H1 (cell line): ENCODE data around the gene OMA1. TPM values are rescaled to one million over a fixed set of nuclear protein-coding genes. Genes with fewer than 3 reads are reported as not detected.

ENCODE experiments used
- CTCF ChIA-PET: fragments of 300-600 bp; sonication (Branson Sonifier 250); formaldehyde crosslinking; loops from one replicate; lab custom pipeline; 2021; ENCODE audit not compliant: partially characterized antibody; lab: Charles Lee
- POLR2A ChIA-PET: fragments of 300-600 bp; sonication (Branson Sonifier 250); formaldehyde crosslinking; loops from one replicate; lab custom pipeline; 2021; ENCODE audit warnings: inconsistent platforms; ENCODE audit not compliant: partially characterized antibody; lab: Charles Lee
- DNase-seq, 2 experiments: peaks; one replicate each; pipeline versions ENCODE4 v3.0.0 to v3.0.0-alpha.2; 2010 to 2022; ENCODE audit warnings: low spot score in 2 of 2, low read depth in 1 of 2, mixed read lengths in 1 of 2
- FAIRE-seq: peaks from 2 replicates; lab custom pipeline; 2011; peaks lifted over from hg19 to GRCh38; lab: Jason Lieb, UNC
- H2AFZ ChIP-seq: 2 replicates; pipeline ENCODE4 v1.8.1; 2012; ENCODE audit warnings: low read length, inconsistent platforms
- H2AK5ac ChIP-seq: 2 replicates; pipeline ENCODE4 v1.6.1; 2013; ENCODE audit warnings: low read depth, low read length
- H2BK120ac ChIP-seq: replicated peaks from 2 replicates; pipeline ENCODE3; 2013; ENCODE audit warnings: low read depth, low read length, inconsistent platforms
- H2BK12ac ChIP-seq: 2 replicates; pipeline ENCODE4 v1.6.1; 2013; ENCODE audit warnings: low read depth, low read length
- H2BK15ac ChIP-seq: 2 replicates; pipeline ENCODE4 v1.6.1; 2013; ENCODE audit warnings: low read length
- H2BK20ac ChIP-seq: 2 replicates; pipeline ENCODE4 v1.6.1; 2013; ENCODE audit warnings: low read length
- H2BK5ac ChIP-seq: 2 replicates; pipeline ENCODE4 v1.6.1; 2013; ENCODE audit warnings: low read depth, low read length
- H3K14ac ChIP-seq: 2 replicates; pipeline ENCODE4 v1.6.1; 2013; ENCODE audit warnings: inconsistent platforms; ENCODE audit not compliant: insufficient read length
- H3K18ac ChIP-seq: 2 replicates; pipeline ENCODE4 v1.6.1; 2013; ENCODE audit warnings: low read length; ENCODE audit errors: extremely low read depth
- H3K23ac ChIP-seq: 2 replicates; pipeline ENCODE4 v1.6.1; 2013; ENCODE audit warnings: inconsistent platforms; ENCODE audit not compliant: insufficient read length
- H3K23me2 ChIP-seq: 2 replicates; pipeline ENCODE4 v1.6.1; 2013; ENCODE audit warnings: low read depth, low read length
- H3K27ac ChIP-seq: 2 replicates; pipeline ENCODE4 v1.6.1; 2011; ENCODE audit warnings: low read depth, low read length, inconsistent platforms
- H3K27me3 ChIP-seq, 4 experiments: replicated peaks in 1 of 4; 1 replicate in 1 of 4; 2 replicates in 3 of 4; pipeline versions ENCODE4 v1.6.1 to v1.8.1; 2011 to 2013; ENCODE audit warnings: low read length in 3 of 4, mild to moderate bottlenecking in 3 of 4, inconsistent platforms in 2 of 4, mixed read lengths in 2 of 4, moderate library complexity in 1 of 4; ENCODE audit not compliant: control insufficient read depth in 3 of 4, insufficient read depth in 3 of 4; ENCODE audit errors: extremely low read depth in 1 of 4
- H3K36me3 ChIP-seq, 4 experiments: 2 replicates each; pipeline versions ENCODE4 v1.6.1 to v1.8.1; 2011 to 2013; ENCODE audit warnings: mild to moderate bottlenecking in 4 of 4, low read length in 3 of 4, moderate library complexity in 2 of 4, control low read depth in 1 of 4, inconsistent platforms in 1 of 4; ENCODE audit not compliant: insufficient read depth in 4 of 4, control insufficient read depth in 2 of 4
- H3K4ac ChIP-seq: replicated peaks from 2 replicates; pipeline ENCODE3; 2013; ENCODE audit warnings: low read length, low read depth, mixed read lengths, inconsistent platforms; ENCODE audit not compliant: insufficient read length
- H3K4me1 ChIP-seq, 4 experiments: replicated peaks in 1 of 4; 1 replicate in 1 of 4; 2 replicates in 3 of 4; pipeline versions ENCODE4 v1.6.1 to v1.8.1; 2011 to 2013; ENCODE audit warnings: low read length in 3 of 4, inconsistent platforms in 2 of 4, mixed read lengths in 1 of 4; ENCODE audit not compliant: insufficient read depth in 4 of 4, control insufficient read depth in 3 of 4
- H3K4me2 ChIP-seq, 2 experiments: 2 replicates each; pipeline versions ENCODE4 v1.6.1 to v1.8.1; 2011 to 2013; ENCODE audit warnings: low read depth in 2 of 2, low read length in 2 of 2, control low read depth in 1 of 2, inconsistent platforms in 1 of 2, mild to moderate bottlenecking in 1 of 2; ENCODE audit not compliant: insufficient read depth in 1 of 2
- H3K4me3 ChIP-seq, 4 experiments: fragments of 200-600, 300-600 bp in 1 of 4; sonication (generic), shearing (Covaris generic), sonication (Bioruptor Twin) in 1 of 4; 2 replicates each; pipeline versions ENCODE4 v1.5.1 to v1.8.1; 2011 to 2016; ENCODE audit warnings: low read length in 4 of 4, low read depth in 3 of 4, control low read depth in 2 of 4, inconsistent platforms in 2 of 4, mild to moderate bottlenecking in 2 of 4, mixed read lengths in 1 of 4, moderate library complexity in 1 of 4; ENCODE audit not compliant: insufficient read depth in 2 of 4; ENCODE audit errors: extremely low read depth in 1 of 4
- H3K56ac ChIP-seq: replicated peaks from 2 replicates; pipeline ENCODE3; 2013; ENCODE audit warnings: low read depth, mild to moderate bottlenecking, mixed read lengths, low read length, inconsistent platforms; ENCODE audit not compliant: insufficient read length
- H3K79me1 ChIP-seq: 2 replicates; pipeline ENCODE4 v1.6.1; 2013; ENCODE audit warnings: low read depth, low read length, control low read depth
- H3K79me2 ChIP-seq, 2 experiments: 2 replicates each; pipeline versions ENCODE4 v1.6.1 to v1.8.1; 2012 to 2013; ENCODE audit warnings: low read length in 2 of 2, mild to moderate bottlenecking in 2 of 2, inconsistent platforms in 1 of 2; ENCODE audit not compliant: insufficient read depth in 2 of 2, control insufficient read depth in 1 of 2
- H3K9ac ChIP-seq, 4 experiments: replicated peaks in 1 of 4; 1 replicate in 1 of 4; 2 replicates in 3 of 4; pipeline versions ENCODE4 v1.6.1 to v1.8.1; 2011 to 2013; ENCODE audit warnings: low read depth in 3 of 4, low read length in 3 of 4, control low read depth in 2 of 4, mild to moderate bottlenecking in 2 of 4, moderate library complexity in 2 of 4, inconsistent platforms in 1 of 4; ENCODE audit errors: extremely low read depth in 1 of 4
- H3K9me3 ChIP-seq, 2 experiments: 2 replicates each; pipeline versions ENCODE4 v1.6.1 to v1.8.1; 2012 to 2013; ENCODE audit warnings: mild to moderate bottlenecking in 2 of 2, moderate library complexity in 2 of 2, control low read depth in 1 of 2, inconsistent platforms in 1 of 2, low read depth in 1 of 2, low read length in 1 of 2, mixed read lengths in 1 of 2; ENCODE audit not compliant: insufficient read depth in 2 of 2
- H4K20me1 ChIP-seq, 2 experiments: replicated peaks in 1 of 2; 2 replicates each; pipeline versions ENCODE3 to v1.8.1; 2011 to 2013; ENCODE audit warnings: inconsistent platforms in 2 of 2, low read length in 2 of 2, mild to moderate bottlenecking in 1 of 2; ENCODE audit not compliant: insufficient read depth in 2 of 2, control insufficient read depth in 1 of 2
- H4K5ac ChIP-seq: 2 replicates; pipeline ENCODE4 v1.6.1; 2013; ENCODE audit warnings: low read length, low read depth, mixed read lengths, inconsistent platforms; ENCODE audit not compliant: insufficient read length
- H4K8ac ChIP-seq: 2 replicates; pipeline ENCODE4 v1.8.0; 2013; ENCODE audit warnings: mild to moderate bottlenecking, moderate library complexity, low read length, inconsistent platforms; ENCODE audit not compliant: insufficient read depth; ENCODE audit errors: extremely low read depth
- H4K91ac ChIP-seq: replicated peaks from 2 replicates; pipeline ENCODE3; 2013; ENCODE audit warnings: low read length, mixed read lengths, inconsistent platforms; ENCODE audit not compliant: insufficient read length
- FOSL1 ChIP-seq: IDR thresholded peaks from 2 replicates; pipeline ENCODE4 v1.6.1; 2011; ENCODE audit warnings: mild to moderate bottlenecking, low read depth, low read length, moderate library complexity; ENCODE audit not compliant: insufficient read depth
- POLR2AphosphoS5 ChIP-seq: IDR thresholded peaks from 2 replicates; pipeline ENCODE4 v1.6.1; 2011; ENCODE audit warnings: low read depth, low read length
- RFX5 ChIP-seq: IDR thresholded peaks from 2 replicates; pipeline ENCODE4 v1.6.1; 2011; ENCODE audit warnings: low read depth, low read length, improper control_type of control experiment, borderline replicate concordance
- WGBS, 2 experiments: shearing (Covaris generic) in 1 of 2; methylation state at CpG; one replicate each; pipeline versions ENCODE4 v1.1.6 to v1.1.7; 2013 to 2015; ENCODE audit warnings: low lambda C conversion rate in 2 of 2, mixed read lengths in 2 of 2, inconsistent platforms in 1 of 2, low coverage in 1 of 2, missing lambda C conversion rate in 1 of 2; ENCODE audit not compliant: insufficient replicate concordance in 2 of 2, insufficient coverage in 1 of 2, insufficient read length in 1 of 2; ENCODE audit errors: extremely low coverage in 1 of 2, missing lambda C conversion rate in 1 of 2; 5-methylcytosine and 5-hydroxymethylcytosine counted together
- polyA plus RNA-seq, 7 experiments: library from polyadenylated mRNA; depleted of rRNA in 3 of 7; stranded (reverse) in 5 of 7; unstranded in 2 of 7; fragments of >200 nt in 5 of 7; fragments of 200-250 nt in 2 of 7; gene quantifications; 1 replicate in 5 of 7; 2 replicates in 1 of 7; 4 replicates in 1 of 7; pipeline versions ENCODE4 v1.2.1 to v1.2.3, GENCODE V29; 2011 to 2013; ENCODE audit warnings: missing spikeins in 2 of 7, mixed read lengths in 2 of 7
- total RNA-seq: library from RNA; stranded (reverse); fragmentation: NEBNext Ultra II Directional; extraction: Animal tissue kit (Norgen Biotek cat#: 25700); gene quantifications from 2 replicates; pipeline ENCODE4 v1.2.1, GENCODE V29; 2021

OMA1 gene
- total and polyA plus RNA-seq, 2 of the 8 experiments (the other 6 are each of a cell fraction or from before 2014, with no cell fraction given) = 7.7 to 11.7 TPM

- H3K23ac ChIP-seq = no peak overlapping the region
- H3K18ac ChIP-seq = no peak overlapping the region
- no peak overlapping the region for H2AK5ac ChIP-seq
- no peak overlapping the region for H4K5ac ChIP-seq
- H4K8ac ChIP-seq = no peak overlapping the region
- 90% methylated on average over 3 of the region's 3 CpGs; no CpG with 5 or more reads in 1 of the 2 experiments for WGBS, 2 experiments
- no peak overlapping the region for H2BK5ac ChIP-seq
- H2BK15ac ChIP-seq = no peak overlapping the region
- no peak overlapping the region for H3K4me2 ChIP-seq
- no peak overlapping the region for H2BK12ac ChIP-seq
- H3K36me3 ChIP-seq = no peaks in the 10 kb centered on the region
- no peak for TF ChIP-seq FOSL1
- no peak for TF ChIP-seq RFX5
- no peak for TF ChIP-seq POLR2AphosphoS5
- POLR2A ChIA-PET = no interaction called here
- H2BK120ac ChIP-seq = no peak overlapping the region
- H3K4ac ChIP-seq = no peak overlapping the region
- no peaks in the 10 kb centered on the region for H3K9me3 ChIP-seq
- no peaks in the 10 kb centered on the region for H3K4me1 ChIP-seq
- H3K79me2 ChIP-seq = no peaks in the 10 kb centered on the region
- H3K4me3 ChIP-seq = no peak overlapping the region
- no peak overlapping the region for H4K91ac ChIP-seq
- FAIRE-seq (no peak), DNase-seq (no peak)
- no peak overlapping the region for H3K14ac ChIP-seq
- no peak overlapping the region for H2BK20ac ChIP-seq
- CTCF ChIA-PET = no interaction called here
- H3K9ac ChIP-seq = no peak overlapping the region
- no peak overlapping the region for H3K56ac ChIP-seq
- no peaks in the 10 kb centered on the region for H4K20me1 ChIP-seq
- H3K27ac ChIP-seq = no peak overlapping the region
- no peaks in the 10 kb centered on the region for H3K79me1 ChIP-seq
- no peak overlapping the region for H2AFZ ChIP-seq
- 0 out of 7 replicates have a peak, but pooled peaks cover 0 to 3% (median 0%) of the 10 kb centered on the region in 4 experiments for H3K27me3 ChIP-seq
- H3K23me2 ChIP-seq = no peaks in the 10 kb centered on the region
These were observed 70.3 kb downstream of the OMA1 start for GRCh38 chr1:58476179-58476578.
